OCI-LY7 (cell line): ENCODE results near the gene EXT2. TPM values are rescaled to one million over a fixed set of nuclear protein-coding genes. Genes with fewer than 3 reads are reported as not detected.

Experiments used
- Bru-seq: library from RNA; stranded (reverse); fragments of 400-500 nt; gene quantifications from one replicate; lab custom pipeline; 2021; lab: Mats Ljungman, UMichigan
- BruChase-seq, 2 experiments: library from RNA; stranded (reverse); fragments of 400-500 nt; gene quantifications; one replicate each; lab custom pipeline; 2021; lab: Mats Ljungman, UMichigan
- BruUV-seq: library from RNA; stranded (reverse); fragments of 400-500 nt; replicated peaks from 2 replicates; lab custom pipeline; 2021; lab: Mats Ljungman, UMichigan
- CTCF ChIA-PET: fragments of 300-600 bp; sonication (Branson Sonifier 250); formaldehyde crosslinking; loops from one replicate; lab custom pipeline; 2022; ENCODE audit warnings: antibody characterized with exemption; ENCODE audit not compliant: unreplicated experiment; lab: Charles Lee
- POLR2A ChIA-PET: fragments of 300-600 bp; sonication (Branson Sonifier 250); formaldehyde crosslinking; loops from one replicate; lab custom pipeline; 2022; ENCODE audit warnings: antibody characterized with exemption; lab: Charles Lee
- DNase-seq: peaks from one replicate; pipeline ENCODE4 v3.0.0-alpha.2; 2015; ENCODE audit warnings: low spot score
- H2AFZ ChIP-seq: fragments of 200-600 bp; sonication (generic), shearing (Covaris generic); 2 replicates; pipeline ENCODE4 v1.6.1; 2014; ENCODE audit warnings: mild to moderate bottlenecking, antibody characterized with exemption, low read length, moderate library complexity
- H3K27ac ChIP-seq: fragments of 200-600 bp; sonication (generic); 2 replicates; pipeline ENCODE4 v1.5.1; 2014; ENCODE audit warnings: mixed run types, low read depth, mild to moderate bottlenecking, moderate library complexity, low read length, inconsistent platforms; ENCODE audit not compliant: poor library complexity, severe bottlenecking
- H3K36me3 ChIP-seq: fragments of 200-600 bp; sonication (generic); 2 replicates; pipeline ENCODE4 v1.6.1; 2014; ENCODE audit warnings: mild to moderate bottlenecking, antibody characterized with exemption, low read length, moderate library complexity, mixed read lengths; ENCODE audit not compliant: insufficient read depth
- H3K4me1 ChIP-seq: fragments of 200-600 bp; sonication (generic); 2 replicates; pipeline ENCODE4 v1.5.1; 2014; ENCODE audit warnings: mild to moderate bottlenecking, low read length; ENCODE audit not compliant: insufficient read depth, poor library complexity, severe bottlenecking
- H3K4me2 ChIP-seq: fragments of 200-600 bp; sonication (generic); 2 replicates; pipeline ENCODE4 v1.6.1; 2014; ENCODE audit warnings: mild to moderate bottlenecking, low read length
- H3K4me3 ChIP-seq: fragments of 200-600 bp; sonication (generic); 2 replicates; pipeline ENCODE4 v1.5.1; 2014; ENCODE audit warnings: mild to moderate bottlenecking, low read depth, low read length; ENCODE audit not compliant: poor library complexity, severe bottlenecking
- H3K79me2 ChIP-seq: fragments of 200-600 bp; sonication (generic); 2 replicates; pipeline ENCODE4 v1.6.1; 2016; ENCODE audit warnings: low read depth, mild to moderate bottlenecking, low read length, moderate library complexity, mixed read lengths; ENCODE audit not compliant: insufficient read depth
- H3K9me2 ChIP-seq: fragments of 200-600 bp; sonication (generic); 2 replicates; pipeline ENCODE4 v1.6.1; 2016; ENCODE audit warnings: mild to moderate bottlenecking, low read length, mixed read lengths; ENCODE audit not compliant: insufficient read depth
- H3K9me3 ChIP-seq: fragments of 200-600 bp; sonication (generic); 2 replicates; pipeline ENCODE4 v1.6.1; 2014; ENCODE audit warnings: mild to moderate bottlenecking, mixed run types, low read length, mixed read lengths
- H4K20me1 ChIP-seq: fragments of 200-600 bp; sonication (generic); 2 replicates; pipeline ENCODE4 v1.6.1; 2014; ENCODE audit warnings: mild to moderate bottlenecking, antibody characterized with exemption, low read length, moderate library complexity, mixed read lengths; ENCODE audit not compliant: insufficient read depth
- EZH2phosphoT487 ChIP-seq: fragments of 200-600 bp; sonication (generic); IDR thresholded peaks from 2 replicates; pipeline ENCODE4 v1.6.1; 2018; ENCODE audit warnings: low read depth, borderline replicate concordance, mild to moderate bottlenecking, mixed run types, antibody characterized with exemption, low read length, moderate library complexity, mixed read lengths
- intact Hi-C: fragments of 100-400 bp; cut with micrococcal nuclease; formaldehyde crosslinking; loops from one replicate; pipeline ENCODE4 v1.10.0; 2022; ENCODE audit not compliant: unreplicated experiment
- long read RNA-seq: library from polyadenylated mRNA; stranded (forward); transcript quantifications from one replicate; pipeline ENCODE4 v2.0.0, GENCODE V29; 2022
- total RNA-seq, 2 experiments: library from RNA; depleted of rRNA in 1 of 2; stranded (reverse); fragments of >200 nt in 1 of 2; shearing (Covaris generic) in 1 of 2; gene quantifications; 2 replicates each; pipeline ENCODE4 v1.2.3, GENCODE V29; 2014 to 2022
- TF ChIP-seq, protein P1 (sequence below): fragments of 200-600 bp; sonication (generic); conservative IDR thresholded peaks from 2 replicates; pipeline ENCODE4 v1.5.1; 2014; ENCODE audit warnings: mild to moderate bottlenecking, antibody characterized with exemption, low read length, moderate library complexity, mixed read lengths

The EXT2 gene
- total RNA-seq (2014; rRNA removed; shearing (Covaris generic)) (24.1 and 31.8 TPM in 2 replicates), total RNA-seq (2022) (22.3 and 25.5 TPM in 2 replicates), Bru-seq, nascent RNA (percentile 68 among the genes with signal in this experiment), BruChase-seq, experiment 1, labeled RNA remaining after a 6-hour chase (percentile 51 among the genes with signal in this experiment), BruChase-seq, experiment 2, labeled RNA remaining after a 2-hour chase (percentile 53 among the genes with signal in this experiment)
- long read RNA-seq, transcript EXT2-210 (14 exons, 3,136 nt), result major isoform, 38 of 45 reads
- long read RNA-seq, partial matches to known transcripts, result 1 of 45 reads
- long read RNA-seq, other reads (novel, unspliced or antisense), result 6 of 45 reads

DNA sequence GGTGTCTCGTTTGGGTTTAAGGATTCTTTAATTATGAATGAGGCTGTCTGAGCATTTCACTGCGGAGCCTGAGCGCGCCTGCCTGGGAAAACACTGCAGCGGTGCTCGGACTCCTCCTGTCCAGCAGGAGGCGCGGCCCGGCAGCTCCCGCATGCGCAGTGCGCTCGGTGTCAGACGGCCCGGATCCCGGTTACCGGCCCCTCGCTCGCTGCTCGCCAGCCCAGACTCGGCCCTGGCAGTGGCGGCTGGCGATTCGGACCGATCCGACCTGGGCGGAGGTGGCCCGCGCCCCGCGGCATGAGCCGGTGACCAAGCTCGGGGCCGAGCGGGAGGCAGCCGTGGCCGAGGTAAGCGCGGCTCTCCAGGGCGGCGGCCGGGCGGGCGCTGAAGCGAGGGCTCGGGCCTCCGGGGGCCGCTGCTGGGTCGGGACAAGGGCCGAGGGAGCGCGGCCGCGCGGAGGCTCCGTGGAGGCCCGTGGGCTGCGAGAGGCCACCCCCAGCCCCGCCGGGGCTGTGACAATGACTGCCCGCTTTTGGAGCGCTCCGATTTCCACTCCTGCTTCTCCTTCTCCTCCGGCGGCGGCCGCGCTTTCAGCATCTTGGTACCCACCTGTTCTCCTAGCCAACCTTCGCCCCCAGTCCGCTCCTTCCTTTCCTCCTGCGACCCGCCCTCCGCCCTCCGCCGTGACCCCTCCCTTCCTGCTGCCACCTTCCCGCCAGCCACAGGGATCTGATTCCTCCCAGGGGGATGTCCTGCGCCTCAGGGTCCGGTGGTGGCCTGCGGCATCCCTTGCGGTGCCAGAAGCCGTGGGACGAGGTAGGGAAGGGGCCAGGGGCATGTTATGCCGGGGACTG is at the start of gene EXT2:
Gene EXT2, plus strand, starts transcription at position 173 of the 854 bp plus-strand sequence. CDS start 12,035 bp downstream, outside the sequence.
- Histone ChIP-seq H2AFZ (peak within 1 kb of the TSS; percentile 72), H3K4me3 (peak within 1 kb of the TSS; percentile 93), H3K4me1 (peaks cover 6% of the 10 kb centered on the region), H3K36me3 (no peaks in the 10 kb centered on the region), H3K4me2 (peak within 1 kb of the TSS; percentile 94), H3K9me3 (no peaks in the 10 kb centered on the region), H3K79me2 (no peaks in the 10 kb centered on the region), H3K27ac (no peak within 1 kb of the TSS), H4K20me1 (no peaks in the 10 kb centered on the region), H3K9me2 (no peaks in the 10 kb centered on the region)
- no peak for TF ChIP-seq EZH2phosphoT487
- TF ChIP-seq, protein P1, sequence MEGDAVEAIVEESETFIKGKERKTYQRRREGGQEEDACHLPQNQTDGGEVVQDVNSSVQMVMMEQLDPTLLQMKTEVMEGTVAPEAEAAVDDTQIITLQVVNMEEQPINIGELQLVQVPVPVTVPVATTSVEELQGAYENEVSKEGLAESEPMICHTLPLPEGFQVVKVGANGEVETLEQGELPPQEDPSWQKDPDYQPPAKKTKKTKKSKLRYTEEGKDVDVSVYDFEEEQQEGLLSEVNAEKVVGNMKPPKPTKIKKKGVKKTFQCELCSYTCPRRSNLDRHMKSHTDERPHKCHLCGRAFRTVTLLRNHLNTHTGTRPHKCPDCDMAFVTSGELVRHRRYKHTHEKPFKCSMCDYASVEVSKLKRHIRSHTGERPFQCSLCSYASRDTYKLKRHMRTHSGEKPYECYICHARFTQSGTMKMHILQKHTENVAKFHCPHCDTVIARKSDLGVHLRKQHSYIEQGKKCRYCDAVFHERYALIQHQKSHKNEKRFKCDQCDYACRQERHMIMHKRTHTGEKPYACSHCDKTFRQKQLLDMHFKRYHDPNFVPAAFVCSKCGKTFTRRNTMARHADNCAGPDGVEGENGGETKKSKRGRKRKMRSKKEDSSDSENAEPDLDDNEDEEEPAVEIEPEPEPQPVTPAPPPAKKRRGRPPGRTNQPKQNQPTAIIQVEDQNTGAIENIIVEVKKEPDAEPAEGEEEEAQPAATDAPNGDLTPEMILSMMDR, result peak; percentile 82
- no TSS peak for BruUV-seq
- ChIA-PET POLR2A (interaction anchor here (0.5 to 1.4 kb wide), 3 partner anchors 9 to 522 kb away, joined by 3 to 6 read pairs (median 3); no protein-coding TSS in a partner anchor), CTCF (no interaction called here)
- DNase-seq, result peak; percentile 87
- intact Hi-C loops, result loop anchor here (1.0 kb wide), 1 partner anchor 443 kb away; no protein-coding TSS in a partner anchor

DNA sequence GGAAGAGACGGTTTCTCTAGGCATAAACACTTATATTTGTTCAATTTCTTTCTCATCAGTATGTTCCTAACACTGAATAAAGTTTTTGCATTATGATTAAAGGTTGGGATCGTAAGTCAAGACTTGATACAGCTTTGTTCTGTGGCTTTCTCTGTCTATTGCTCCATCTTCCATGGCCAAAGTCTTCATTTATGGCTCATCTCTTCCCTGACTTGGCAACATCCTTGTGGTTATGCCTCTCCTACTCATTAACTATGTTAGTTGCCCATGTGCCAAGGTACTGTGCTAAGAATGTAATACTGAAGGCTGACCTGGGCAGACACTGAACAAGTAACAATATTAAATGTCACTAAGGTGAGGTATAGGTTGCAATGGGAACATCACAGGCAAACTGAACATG is 49.3 kb upstream of the EXT2 start:
- BruUV-seq, result no TSS peak
- CTCF ChIA-PET, result no interaction called here
- Histone ChIP-seq H3K9me2 (no peaks in the 10 kb centered on the region), H3K4me3 (no peak overlapping the region), H3K36me3 (no peaks in the 10 kb centered on the region), H3K4me1 (no peaks in the 10 kb centered on the region), H3K79me2 (no peaks in the 10 kb centered on the region), H3K4me2 (no peak overlapping the region), H2AFZ (no peak overlapping the region), H3K27ac (no peak overlapping the region), H3K9me3 (no peaks in the 10 kb centered on the region), H4K20me1 (no peaks in the 10 kb centered on the region)
- no peak for DNase-seq
- POLR2A ChIA-PET, result interaction anchor here (0.9 kb wide), 1 partner anchor 46 kb away, joined by 3 read pairs; no protein-coding TSS in a partner anchor
- intact Hi-C loops, result no loop called here
- TF ChIP-seq, protein P1, result no peak
- TF ChIP-seq EZH2phosphoT487, result no peak
